Measurements from ENCODE around the gene COL24A1.
"Not testable (repeated sequence)": the region's sequence is repeated elsewhere in the genome, so short reads cannot be mapped to it uniquely, and the experiment has no call there.

The COL24A1 gene

DNA sequence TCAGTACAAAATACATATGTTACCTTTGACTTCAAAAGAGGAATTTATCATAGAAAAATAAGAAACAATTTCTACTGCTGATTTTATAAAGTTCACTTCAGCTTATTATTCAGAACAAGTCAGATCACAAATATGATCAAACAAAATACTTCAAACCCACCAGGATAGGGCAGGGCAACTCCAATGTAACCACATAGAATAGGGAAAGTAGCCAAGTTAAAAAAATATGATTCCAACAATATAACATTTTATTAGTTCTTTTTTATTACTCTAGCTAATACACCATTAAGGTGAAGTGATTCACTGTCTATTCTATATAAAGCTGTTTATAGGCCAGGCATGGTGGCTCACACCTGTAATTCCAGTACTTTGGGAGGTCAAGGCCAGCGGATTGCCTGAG is 393.8 kb downstream of the COL24A1 start:
- DNase-seq = no peak

DNA sequence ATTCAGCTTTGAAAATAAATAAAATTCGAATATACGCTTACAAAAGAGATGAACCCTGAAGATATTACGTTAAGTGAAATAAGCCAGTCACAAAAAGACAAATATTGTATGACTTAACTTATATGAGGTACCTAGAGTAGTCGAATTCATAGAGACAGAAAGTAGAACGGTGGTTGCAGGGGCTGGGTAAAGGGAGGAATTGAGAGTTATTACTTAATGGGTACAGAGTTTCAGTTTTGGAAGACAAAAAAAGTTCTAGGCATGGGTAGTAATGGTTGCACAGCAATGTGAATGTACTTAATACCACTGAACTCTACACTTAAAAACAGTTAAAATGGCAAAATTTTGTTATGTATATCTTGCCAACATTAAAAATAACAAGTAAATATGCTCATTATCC is 399.7 kb downstream of the COL24A1 start:
- DNase-seq = no peak

DNA sequence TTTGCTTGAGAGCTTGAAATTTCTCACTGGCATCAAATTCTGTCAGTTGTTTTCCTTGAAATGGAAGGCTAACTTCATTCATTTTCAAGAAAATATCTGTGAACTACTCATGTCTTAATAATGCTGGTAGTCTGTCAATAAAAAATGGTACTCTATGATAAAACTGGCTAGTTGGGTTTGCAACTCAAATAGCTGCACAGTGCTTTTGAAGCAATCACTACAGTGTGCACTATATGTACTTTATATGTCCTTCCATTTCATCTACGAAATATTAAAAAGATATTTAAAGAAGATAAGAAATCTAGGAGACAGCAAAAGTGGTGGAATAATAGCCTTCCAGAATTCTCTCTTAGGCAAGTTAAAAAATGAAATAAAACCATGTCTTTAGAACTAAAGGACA is 408.5 kb downstream of the COL24A1 start:
- DNase-seq = no peak

DNA sequence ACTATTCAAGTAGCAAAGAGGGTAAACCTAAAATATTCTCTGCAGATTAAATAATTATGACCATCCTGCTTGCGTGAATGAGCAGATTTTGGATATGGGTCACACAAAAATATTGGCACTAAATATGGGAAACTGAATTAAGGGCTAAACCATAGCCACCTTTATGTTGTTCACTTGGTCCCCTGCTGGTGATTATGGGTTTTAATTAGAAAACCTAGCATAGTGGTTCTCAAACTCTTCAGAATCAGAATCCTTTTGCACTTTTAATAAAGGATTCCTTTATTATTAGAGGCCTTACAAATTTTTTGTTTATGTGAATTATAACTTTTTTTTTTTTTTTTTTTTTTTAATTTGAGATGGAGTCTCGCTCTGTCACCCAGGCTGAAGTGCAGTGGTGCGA is 409.8 kb downstream of the COL24A1 start:
- DNase-seq = no peak

DNA sequence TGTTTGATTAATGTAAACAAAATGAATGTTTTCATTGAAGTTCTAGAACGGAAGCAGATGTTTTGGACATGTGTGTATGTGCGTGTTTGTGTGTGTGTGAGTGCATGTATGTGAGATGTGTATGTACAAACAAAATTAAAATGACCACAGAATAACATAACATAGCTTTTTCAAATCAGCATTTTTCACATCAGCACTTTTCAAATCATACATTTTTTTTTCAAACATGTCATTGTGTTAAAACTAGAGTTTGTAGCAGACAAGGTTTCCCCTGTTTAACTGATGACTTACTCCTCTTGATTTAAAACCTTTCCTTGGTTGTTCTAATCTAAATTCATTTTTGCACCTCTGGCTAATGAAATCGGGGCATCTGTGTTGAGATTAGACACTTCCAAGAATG is 412.8 kb downstream of the COL24A1 start:
- no peak for DNase-seq

DNA sequence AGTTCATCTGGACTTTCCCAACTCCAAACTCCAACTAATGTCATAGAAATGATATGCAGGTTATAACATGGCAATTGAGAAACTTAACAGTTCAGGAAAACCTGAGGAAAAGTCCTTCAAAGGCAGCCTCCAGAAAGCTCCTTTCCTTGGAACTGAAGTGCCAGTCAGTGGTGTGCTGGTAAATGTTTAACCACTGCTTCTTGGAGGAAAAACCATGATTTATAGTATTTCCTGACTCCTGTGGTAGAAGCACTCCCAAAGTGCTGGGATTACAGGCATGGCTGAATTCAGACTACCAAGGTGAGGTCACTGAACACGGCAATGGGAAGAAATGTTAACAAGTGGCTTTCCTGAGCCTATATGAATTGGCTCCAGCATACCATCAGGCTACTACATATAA is 421.6 kb downstream of the COL24A1 start:
- DNase-seq = no peak

DNA sequence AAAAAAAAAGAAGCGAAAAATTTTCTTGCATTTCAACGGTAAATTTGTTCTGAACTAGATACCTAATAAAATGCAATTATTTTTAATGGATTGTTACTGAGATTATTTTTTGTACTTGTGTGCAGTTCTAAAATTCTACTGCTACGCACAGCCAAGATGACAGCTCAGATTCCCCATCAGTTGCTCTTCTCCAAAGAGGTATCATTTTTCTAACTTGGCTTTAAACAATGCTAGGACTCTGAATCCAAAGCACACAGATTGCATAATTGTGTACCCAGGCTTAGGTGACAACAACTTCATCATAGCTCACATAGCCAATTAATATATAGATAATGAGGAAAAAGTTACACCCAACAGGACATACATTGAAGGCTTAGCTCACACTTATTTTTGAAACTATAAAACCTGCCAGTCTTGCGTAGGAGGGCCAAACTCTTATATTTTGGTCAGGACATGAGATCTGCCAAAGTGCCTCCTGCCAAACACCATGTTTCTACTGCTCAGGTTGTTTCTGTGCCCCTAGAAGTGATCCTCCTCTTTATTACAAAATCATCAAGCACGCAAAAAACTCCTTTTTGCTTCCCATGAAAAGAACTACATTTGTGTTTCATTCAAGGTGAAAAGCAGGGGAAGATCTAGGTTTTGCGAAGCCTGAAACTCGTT is 437.8 kb downstream of the COL24A1 start:
- no peak for DNase-seq

DNA sequence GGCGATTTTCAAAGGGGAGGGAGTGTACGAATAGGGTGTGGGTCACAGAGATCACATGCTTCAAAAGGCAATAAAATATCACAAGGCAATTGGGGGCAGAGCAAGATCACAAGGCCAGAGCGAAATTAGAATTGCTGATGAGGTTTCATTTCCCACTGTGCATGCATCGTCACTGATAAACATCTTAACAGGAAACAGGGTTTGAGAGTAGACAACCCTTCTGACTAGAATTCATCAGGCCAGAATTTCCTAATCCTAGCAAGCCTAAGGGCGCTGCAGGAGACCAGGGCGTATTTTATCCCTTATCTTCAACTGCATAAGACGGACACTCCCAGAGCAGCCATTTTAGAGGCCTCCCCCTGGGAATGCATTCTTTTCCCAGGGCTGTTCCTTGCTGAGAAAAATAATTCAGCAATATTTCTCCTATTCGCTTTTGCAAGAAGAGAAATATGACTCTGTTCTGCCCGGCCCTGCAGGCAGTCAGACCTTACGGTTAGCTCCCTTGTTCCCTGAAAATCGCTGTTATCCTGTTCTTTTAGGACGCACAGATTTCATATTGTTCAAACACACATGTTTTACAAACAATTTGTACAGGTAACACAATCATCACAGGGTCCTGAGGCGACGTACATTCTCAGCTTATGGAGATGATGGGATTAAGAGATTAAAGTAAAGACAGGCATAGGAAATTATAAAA is 442.0 kb downstream of the COL24A1 start:
- not testable (repeated sequence) for DNase-seq

DNA sequence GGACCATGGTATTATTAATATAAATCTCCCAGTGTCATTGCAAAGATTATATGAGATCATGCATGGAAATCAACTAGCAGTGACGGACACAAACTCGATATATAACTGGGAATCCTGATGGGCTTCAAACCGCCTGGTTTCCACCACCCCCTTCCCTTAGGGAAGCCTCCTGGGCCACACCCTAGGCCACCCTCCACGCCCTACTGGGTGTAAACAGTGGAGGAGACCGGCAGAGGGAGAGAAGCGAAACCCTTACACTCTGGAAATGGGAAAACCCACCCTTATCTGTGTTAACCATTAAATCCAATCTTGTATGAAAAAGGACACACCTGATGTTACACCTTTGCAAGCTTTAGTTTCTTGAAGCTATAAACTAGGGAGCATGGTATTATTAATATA is 447.7 kb downstream of the COL24A1 start:
- no peak for DNase-seq

DNA sequence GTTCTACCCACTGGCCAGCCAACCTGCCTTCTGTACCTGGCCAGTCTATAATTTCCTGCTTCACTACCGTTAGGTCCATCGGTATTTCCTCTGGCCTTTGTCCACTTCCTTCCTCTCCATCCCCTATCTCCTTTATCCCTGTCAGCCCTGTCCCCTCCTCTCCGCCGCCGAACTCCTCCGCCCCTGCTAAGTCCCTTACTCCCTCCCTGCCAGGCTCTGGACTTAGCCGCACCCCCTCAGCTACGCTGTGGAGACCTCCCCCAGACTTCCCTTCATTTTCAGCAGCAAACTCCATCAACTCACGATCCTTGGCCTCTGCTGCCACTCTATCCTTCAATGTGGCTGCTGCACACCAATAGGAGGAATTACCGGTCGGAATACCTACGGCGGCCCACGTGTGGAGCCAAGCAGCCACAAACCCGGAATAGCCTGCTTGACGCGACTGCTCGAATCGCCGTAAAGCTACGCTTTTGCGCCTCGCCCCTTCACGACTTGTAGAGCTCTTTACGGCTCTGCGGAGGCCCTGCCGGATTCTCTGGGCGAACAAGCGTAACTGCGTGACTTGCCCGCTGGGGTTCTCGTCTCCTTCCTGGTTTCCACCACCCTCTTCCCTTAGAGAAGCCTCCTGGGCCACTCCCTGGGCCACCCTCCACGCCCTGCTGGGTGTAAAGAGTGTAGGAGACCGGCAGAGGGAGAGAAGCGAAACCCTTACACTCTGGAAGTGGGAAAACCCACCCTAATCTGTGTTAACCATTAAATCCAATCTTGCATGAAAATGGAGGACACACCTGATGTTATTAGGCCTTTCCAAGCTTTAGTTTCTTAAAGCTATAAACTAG is 448.4 kb downstream of the COL24A1 start, which contains the start of gene ZNHIT6:
Gene ZNHIT6 (minus strand): TSS at position 444 of the 839 bp plus-strand sequence. CDS start 149 bp downstream, at position 295.
- DNase-seq = peak; percentile 74

DNA sequence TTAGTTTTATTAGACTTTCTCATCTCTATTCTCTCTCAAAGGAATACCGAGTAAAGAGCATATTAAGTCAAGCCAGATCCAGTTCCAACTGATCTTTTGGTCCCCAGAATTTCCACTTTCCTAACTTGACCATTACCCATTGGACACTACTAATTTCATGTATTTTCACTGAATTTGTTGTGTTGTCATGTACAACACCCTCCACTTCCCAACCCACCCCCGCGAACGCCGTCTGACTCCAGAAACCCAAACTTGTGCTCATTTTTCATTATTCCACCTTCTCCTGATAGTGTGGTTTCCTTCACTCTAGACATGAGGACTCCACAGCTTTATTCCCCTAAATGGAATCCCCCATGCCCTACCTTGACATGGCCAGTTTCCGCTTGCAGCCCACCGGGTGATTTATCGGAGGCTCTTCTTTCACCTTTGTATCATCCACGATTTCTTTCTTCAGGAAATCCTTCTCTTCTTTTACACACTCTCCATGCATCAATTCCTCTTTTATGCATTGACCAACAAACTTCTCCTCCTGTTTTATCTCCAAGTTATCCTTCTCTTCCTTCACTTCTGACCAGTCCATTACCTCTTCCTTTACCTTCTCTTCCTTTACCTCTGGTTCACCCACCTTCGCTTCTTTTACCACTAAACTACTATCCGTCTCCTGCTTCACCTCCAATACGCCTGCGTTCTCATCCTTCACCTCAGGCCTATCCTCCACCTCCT is 449.1 kb downstream of the COL24A1 start:
- DNase-seq = no peak

DNA sequence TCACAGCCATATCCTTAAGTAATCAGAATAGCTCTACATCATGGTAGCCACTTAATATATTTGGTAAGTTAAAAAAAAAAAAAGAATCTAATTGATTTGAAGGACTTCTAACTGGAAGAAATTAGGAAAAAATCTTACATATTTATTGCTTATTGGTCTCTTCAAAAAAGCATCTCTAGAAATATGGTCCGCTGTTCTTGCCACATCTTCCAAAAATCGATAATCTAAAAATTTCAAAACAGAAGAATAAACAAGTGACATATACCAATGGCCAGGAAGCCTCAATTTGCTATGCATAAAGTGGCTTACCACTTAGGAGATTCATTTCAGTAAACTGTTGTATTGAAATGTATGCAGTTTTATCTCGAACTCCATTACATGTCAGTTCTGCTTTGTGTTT is 450.6 kb downstream of the COL24A1 start:
- DNase-seq = no peak

DNA sequence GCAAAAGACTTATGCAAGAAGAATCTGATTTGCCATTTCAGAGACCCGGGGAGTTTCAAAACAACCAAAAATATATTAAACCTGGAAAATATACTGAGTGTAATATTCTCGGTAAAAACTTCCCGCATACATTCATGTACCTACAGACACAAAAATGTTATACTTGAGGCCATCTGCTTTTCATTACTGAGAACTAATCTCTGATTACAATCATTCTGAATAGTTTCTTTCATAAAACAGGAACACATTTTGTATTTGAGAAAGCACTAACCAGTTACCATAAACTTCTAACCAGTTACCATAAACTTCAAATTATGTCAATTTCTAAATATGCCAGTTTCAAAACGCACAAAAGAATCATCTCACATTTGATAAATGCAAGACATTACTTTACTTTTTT is 456.1 kb downstream of the COL24A1 start:
- DNase-seq = no peak

DNA sequence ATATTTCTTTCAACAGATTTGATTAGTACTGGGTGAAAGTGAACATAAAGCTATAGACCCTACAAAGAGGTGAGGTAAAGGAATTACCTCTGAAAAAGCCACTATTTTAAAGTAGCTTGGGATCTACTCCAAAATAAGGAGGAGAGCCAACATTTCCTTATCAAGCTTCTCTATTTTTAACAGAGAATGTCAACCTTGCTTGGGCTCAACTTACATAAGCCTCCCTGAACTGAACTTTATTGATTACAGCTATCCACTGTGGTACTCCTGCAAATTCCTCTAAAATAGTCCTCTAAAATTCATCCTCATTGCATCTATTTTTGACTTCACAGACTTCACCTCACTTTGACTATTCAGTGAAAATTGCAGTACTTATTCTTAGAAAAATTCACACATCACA is 458.7 kb downstream of the COL24A1 start:
- DNase-seq = no peak

DNA sequence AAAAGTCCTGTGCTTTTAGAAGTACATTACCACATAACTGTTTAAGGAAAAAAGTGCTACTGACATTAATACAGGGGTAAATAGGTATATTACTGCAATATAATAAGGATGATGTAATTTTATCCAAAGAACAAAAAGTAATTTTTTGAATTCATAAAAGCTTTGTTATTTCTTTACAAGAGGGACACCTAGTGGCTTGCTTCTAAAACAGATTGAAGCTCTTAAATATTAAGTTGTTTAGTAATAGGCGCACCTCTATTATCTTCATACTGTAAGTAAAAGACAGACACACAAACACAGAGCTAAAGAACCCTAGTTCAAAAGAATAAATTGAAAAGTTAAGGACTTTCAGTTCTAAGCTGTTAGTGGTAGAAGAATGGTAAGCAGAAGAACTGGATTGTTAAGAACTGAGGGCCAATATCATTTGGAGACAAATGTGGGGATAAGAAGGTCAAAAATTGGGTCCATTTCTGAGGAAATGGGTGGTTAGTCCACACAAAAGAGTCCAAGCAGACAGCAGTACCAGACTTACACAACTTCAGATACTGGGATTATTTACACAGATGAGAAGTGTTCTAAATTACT is 463.8 kb downstream of the COL24A1 start:
- DNase-seq = no peak

DNA sequence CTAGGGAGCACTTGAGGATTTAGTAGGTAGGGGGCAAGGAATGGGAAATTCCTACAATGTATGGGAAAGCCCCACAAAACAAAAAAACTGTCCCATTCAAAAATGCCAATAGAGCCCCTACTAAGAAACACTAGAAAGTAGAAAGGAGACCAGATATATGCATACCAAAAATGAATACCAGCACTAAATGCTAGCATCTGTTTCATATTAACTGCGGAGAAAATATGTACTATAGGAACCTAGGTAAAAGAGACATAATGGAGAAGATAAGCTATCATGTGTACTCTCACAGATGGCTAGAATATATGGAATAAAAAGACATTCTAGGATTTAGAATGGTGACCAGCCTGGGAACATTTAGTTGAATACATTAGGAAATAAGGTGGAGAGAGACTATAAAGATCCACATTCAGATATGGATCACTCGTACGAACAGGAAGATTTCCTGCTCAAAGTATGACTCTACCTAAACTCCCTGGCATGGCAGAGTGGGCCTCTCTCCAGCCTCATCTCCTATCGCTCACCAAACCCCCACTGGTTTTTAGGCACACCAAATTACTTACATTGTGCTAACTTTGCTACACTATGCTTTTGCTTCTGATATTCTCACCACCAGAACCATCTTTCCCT is 466.7 kb downstream of the COL24A1 start:
- DNase-seq = no peak

DNA sequence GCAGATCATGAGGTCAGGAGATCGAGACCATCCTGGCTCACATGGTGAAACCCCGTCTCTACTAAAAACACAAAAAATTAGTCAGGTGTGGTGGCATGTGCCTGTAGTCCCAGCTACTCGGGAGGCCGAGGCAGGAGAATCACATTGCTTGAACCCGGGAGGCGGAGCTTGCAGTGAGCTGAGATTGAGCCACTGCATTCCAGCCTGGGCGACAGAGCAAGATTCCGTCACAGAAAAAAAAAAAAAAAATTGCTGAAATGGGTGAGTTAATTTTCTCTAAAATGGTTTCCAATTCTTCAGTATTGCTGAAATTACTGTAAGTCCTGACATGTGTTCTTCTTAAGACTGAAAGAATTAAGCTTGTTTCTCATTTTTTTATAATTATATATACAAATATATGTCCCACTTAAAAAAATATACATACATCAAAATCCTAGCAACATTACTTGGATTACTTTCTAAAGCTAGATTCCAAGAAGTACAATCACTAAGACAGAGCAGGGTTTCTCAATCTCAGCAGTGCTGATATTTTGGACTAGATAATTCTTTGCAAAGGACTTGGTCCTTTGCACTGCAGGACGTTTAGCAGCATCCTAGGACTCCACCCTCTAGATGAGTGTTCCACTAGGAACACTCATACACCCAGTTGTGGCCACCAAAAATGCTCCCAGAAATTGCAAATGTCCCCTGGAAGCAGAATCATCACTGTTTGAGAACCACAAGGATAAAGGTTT is 473.1 kb downstream of the COL24A1 start:
- no peak for DNase-seq

DNA sequence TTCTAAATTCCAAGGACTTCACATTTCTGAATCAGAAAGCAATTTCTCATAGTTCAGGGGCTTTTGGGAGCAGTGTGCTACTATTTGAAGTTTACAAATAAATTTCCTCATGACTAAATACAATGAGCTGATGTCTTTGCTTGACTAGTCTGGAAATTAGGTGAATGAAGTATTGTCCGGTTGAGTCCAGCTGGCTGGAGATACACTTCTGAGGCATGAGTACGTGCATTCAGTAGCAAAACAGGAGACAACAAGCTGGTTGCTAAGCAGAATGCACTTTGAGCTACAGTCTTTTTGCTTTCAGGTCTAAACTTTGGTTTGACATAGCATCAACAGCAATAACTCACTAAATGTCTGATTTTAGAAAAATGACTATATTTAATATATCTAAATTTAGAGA is 475.5 kb downstream of the COL24A1 start:
- no peak for DNase-seq

Measured in T-helper 9 cell (primary cell).